Inferior parietal cortex (tissue), 1 donor: ENCODE results near the gene RAI1.

ENCODE experiments used
- DNase-seq: peaks from one replicate; pipeline ENCODE4 v3.0.0-alpha.2; 2016; ENCODE audit errors: extremely low spot score

The RAI1 gene

DNA sequence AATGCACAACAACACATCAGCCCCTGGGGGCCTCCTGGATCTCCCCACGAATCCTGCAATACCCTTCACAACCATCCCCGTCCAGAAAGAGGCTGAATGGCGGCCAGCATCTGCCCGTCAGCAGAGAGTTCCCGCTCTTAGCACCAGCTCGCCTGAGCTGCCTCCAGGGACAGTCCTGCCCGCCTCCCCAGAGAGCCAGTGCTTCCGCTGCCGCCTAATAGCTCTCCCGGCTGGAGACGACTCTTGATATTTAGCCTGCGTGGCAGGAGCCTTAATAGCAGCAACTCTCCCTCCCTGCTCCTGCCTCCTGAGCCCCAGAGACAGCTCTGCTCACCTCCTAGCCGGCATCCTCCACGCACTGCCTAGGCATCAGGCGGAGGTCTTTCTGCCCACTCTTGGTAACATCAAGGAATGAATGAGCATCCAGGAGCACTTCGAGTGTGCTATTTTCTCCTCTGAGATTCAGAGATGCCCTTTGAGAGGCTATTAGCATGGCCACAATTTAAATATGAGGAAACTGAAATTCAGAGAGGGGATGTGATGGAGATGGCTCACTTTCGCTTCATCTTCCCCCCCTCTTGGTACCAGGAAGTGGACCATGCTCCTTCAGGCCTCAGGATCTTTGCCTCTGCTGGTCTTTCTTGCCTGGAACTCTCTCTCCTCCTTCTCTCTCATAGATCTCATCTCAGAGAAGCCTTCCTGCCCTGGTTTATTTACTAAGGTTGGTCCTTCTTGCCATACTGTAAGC lies 67.9 kb downstream of the RAI1 start:
- DNase-seq: no peak

DNA sequence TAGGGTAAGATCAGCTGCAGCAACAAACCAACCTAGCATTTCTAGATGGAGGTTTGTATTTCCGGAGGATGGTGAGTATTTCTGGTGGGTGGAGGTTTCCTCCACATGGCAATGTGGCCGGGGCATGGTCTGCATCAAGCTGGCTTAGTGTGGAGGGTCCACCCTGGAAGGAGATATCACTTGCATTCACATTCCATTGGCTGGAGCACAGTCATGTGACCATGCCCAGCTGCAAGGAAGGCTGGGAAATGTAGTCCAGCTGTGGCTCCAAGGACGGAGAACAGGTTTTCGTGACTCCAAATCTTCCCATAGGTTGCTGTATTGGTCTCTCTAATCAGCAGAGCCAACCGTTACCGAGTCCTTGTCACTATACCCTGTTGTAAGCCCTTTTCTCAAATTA lies 68.7 kb downstream of the RAI1 start:
- peak; percentile 84 for DNase-seq

DNA sequence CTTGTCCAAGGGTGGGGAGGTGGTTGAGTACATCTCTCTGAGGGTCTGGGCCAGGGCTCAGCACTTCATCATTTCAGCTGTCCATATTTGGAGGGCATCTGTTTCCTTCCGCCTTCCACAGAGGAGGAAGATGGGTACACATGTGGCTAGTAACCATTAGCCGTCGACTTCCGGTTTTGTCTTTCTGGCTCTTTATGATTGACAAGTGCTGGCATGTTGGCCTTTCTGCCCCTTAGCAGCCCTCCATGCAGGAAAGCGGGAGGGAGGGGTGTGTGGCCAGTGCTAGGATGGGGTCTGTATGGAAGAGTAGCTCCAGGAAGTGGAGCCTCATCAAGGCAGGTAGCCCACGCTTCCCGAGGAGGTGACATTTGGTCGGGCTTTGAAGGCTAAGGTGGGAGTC lies 69.6 kb downstream of the RAI1 start:
- DNase-seq: no peak

DNA sequence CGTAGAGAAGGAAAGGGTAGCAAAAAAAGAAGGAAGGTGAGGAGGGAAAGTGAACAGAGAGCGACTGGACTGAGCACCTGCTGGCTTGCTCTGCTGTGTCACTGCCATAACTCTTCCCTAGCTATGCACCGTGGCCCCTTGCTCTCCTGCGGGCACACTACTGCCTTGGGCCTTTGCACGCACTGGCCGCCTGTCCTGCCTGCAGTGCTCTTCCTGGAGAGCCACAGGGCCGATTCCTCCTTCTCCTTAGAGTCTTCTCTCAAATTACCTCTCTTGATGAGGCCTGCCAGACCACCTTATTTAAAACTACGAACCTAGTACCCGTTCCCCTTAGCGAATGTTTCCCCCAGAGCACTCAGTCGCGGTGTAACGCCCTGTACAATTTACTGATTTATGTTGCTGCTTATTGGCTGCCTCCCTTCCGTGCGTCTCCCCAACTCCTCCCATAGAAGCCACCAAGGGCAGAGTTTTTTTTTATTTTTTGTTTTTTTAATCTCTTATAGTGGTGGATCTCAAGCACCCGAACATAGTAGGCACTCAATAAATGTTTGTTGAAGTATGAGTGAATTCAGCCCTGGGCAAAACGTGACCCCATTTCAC lies 70.3 kb downstream of the RAI1 start:
- DNase-seq: no peak

DNA sequence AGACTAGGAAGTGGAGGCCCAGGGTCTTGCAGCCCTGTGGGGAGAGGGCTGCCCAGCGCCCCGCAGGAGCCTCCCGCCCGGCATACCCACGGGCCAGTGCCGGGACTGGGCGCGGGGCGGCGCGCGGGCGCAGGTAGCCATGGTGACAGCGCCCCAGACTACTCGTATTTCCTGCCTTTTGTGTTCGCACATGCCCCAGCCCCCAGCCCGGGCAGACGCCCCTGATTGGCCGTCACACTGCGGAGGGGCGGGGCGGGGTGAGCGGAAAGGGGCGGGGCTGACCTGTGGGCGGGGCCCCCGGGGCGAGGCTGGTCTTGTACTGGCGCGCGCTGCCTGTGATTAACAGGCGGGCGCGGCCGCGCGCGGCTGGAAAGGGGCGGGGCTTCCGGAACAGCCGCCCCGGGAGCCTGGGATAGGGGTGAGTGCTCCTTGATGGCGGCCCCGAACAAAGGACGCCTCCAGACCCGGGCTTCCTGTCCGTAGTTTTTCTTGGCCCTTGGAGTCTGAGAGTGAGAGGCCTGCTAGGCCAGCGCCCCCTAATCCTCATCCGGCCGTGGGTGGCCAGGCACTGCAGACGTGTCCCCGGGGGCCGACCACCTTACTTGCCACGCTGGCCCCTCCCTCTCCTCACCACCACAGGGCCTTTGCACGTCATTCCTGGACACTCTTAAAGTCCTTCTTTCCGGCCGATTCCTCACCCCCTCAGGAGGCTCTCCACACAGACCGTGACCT lies 71.0 kb downstream of the RAI1 start:
- peak; percentile 80 for DNase-seq

DNA sequence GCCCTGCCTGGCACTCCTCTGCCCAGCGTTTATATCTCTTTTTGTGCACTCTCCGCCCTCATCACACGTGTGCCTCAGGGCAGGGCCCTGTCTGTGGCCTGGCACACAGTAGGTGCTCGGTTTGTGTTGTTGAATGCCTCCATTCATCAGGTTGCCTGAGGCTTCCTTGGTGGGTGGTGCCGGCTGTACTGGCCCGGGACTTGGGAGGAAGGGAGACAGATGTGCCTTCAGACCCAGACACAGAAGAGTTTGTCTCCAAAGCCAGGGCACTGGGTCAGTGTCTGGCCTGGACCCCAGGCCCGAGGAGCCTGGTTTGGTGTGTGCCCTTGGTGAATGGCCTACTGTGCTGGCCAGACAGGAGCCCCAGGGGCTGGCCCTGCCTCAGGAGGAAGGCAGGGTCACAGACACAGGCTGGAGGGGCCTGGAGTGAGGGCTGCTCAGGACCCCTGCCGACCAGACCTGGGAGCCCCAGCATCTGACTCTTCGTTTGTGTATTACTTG lies 71.6 kb downstream of the RAI1 start:
- DNase-seq: no peak

DNA sequence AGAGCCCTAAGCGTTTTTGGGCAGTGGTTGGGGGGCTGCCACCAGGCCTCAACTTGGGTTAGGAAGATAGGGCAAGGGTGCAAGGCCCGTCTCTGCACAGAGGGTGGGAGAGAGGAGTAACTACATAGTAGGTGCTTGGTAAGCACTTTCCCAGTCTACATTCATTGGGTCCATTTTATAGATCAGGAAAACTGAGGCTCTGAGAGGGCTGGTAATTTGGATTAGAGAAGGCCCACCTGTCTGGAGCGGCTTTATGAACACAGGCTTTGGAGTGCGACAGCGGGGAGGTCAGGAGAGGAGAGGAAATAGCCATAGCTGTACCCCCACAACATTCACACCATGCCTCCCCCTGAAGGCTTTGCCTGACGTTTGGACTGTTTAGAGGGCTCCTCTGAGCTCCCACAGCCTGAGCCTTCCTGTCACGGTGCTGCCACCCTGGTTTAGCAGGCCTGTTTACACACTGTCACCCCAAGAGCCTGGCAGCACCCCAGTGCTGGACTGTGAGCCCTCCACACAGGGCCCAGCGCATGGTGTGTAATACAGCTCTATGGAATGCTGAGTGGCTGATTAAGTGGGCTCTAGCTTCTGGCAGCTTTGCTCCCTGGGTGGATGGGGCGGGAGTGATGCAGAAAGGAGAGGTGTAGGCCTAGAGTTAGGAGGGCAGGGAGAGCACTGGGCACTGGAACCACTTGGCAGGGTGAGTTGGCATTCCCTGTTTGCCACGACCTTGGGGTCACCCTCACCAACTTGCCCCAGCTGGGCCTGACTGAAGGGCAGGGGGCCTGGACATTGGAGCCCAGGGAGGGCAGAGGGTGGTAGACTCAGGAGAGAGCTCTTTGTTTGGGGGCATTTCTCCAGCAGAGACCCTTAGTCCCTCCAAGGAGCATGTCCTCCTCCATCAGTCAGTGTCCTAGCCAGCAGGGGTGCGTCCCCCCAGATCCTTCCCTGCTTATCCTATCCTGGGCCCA lies 73.7 kb downstream of the RAI1 start:
- DNase-seq: no peak

DNA sequence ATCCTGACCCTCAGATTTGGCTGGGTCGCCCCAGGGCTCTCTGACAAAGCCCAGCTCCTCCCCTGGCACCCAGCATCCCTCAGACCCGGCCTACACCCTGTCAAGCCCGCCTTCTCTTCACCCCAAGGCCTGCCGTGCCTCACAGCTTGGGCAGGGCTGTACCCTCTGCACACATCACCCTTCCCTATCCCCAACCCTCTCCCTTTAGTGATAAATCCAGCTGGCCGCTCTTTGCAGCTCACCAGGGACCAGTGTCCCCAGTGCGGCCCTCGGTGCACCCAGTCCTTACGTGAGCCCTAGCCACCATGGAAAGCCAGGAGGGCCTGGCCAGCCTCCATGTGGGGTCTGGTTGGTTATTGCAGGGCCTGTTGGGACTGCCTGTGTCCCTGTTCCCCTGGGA lies 74.5 kb downstream of the RAI1 start:
- DNase-seq: no peak

DNA sequence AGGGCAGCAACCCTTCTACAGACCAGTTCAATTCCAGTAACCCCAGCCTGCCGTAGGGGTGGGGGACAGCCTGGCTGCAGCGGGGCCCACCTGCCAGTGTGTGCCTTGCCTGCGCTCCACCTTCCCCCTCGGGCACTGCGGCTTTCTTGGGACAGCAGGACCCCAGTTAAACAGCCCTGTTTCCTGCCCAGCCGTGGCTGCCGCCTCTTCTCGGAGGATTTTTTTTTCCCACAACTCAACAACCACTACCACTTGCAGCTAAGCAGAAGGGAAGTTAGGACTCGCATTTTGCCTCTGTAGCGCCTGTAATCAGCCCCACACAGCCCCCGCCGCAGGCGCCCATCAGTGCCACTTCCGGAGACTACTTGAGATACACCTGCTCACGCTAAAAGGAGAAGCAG lies 76.1 kb downstream of the RAI1 start:
- no peak for DNase-seq

DNA sequence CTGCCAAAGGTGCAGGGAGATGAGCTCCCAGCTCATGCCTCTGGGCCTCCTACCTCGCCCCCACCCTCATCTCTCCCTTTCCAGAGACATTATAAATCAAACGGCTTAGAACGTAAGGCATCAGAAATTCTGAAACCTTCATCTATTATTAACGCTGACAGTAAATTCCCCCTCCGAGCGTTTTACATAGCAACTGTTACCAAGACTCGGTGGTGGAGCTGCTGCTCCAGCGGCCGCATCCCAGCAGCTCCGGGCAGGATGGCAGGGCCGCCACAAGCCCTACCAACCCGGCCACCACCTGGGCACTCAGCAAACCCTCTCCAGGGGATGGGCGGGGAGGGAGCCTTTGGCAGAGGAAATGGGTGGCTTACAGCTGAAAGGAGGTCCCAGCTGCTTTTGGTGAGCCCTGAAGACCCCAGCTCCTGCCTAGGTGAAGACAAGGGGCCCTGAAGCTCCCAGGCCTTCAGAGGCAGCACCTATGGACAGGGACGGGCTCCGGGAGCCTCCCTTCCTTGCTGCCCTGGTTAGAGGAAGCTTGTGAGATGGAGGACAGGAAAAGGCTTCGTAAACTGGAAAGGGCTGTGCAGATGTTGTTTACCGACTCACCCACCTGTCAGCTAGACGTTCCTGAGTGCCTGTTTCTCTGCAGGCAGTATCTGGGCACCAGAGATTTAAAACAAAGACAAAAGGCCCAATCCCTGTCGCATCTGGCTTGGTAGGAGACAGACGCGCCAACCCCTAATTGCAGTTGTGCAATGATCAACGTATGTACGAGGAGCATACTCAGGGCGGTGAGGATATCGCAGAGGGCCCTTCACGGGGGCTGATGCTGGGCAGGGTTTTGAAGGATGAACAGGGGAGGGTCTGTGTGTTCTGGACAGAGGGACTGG lies 76.9 kb downstream of the RAI1 start:
- no peak for DNase-seq

DNA sequence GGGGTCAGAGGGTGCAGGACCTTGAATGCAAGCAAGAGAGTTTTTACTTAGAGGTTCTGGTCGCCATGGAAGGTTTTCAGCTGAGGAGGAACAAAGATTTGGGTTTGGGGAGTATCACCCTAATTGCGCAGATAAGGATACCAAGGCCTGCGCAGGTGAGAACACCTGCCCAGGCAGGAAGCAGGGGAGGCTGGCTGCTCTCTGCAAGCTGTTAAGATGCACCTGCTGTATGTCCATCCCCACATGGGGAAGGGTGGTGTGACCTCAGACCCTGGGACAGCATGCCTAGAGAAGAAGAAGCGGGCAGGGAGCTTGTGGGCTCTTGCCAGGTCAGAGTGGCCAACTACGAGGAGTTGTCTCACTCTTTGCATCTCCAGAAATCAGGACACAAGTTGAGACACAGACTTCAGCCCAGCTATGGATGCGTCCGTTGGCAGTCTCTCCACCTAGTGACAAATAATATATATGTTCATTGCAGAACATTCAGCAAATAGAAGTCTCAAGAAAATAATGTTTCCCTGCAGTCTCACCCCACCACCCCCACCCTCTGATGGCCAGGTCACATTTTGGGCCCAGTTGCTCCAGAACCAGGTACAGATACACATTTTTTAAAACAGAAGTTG lies 77.8 kb downstream of the RAI1 start:
- DNase-seq: no peak

DNA sequence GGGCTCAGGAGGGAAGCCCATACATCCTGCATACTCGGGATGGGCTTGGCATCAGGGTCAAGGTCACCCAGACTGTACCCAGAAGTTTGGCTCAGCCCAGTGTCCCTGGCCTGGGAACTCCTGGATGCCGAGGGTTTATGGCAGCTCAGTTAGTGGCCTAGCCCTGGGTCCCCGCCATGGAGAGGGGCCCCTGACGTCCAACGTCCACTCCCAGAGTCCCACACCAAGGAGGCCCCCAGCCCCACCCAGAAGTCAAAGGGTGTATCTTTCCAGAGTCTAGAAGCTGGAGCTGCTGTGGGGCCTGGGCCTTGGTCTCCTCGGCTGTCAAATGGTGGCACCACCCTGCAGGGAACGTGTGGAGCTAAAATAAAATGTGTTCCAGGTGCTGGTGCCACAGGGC lies 79.1 kb downstream of the RAI1 start:
- no peak for DNase-seq

DNA sequence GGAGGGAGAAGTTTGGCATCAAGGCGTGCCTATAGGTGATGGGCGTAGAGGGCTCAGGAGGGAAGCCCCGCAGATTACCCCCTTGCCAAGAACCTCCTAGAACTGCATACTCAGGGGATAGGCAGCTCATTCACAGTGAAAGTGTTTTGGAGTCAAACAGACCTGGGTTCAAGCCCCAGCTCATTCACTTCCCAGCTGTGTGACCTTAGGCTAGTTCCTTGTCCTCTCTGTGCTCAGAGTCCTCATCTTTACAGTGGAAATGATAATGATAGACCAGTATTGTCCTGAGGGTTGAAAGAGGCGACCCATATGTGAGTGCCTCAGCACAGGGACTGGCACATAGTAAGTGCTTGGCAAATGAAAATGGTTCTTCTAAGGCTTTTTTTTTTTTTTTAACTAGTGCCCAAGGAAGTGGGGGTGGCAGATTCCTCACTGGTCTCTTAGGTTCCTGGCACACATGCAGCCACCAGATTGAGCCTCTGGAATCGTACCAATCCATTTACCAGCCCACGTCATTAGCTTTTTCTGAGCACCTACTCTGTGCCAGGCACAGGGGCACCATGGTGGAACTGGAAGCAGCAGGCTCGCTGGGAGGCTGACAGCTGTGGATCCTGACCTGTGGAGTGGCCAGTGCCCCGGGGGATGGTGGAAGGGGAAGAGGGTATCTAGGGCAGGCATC lies 79.8 kb downstream of the RAI1 start:
- DNase-seq: no peak

DNA sequence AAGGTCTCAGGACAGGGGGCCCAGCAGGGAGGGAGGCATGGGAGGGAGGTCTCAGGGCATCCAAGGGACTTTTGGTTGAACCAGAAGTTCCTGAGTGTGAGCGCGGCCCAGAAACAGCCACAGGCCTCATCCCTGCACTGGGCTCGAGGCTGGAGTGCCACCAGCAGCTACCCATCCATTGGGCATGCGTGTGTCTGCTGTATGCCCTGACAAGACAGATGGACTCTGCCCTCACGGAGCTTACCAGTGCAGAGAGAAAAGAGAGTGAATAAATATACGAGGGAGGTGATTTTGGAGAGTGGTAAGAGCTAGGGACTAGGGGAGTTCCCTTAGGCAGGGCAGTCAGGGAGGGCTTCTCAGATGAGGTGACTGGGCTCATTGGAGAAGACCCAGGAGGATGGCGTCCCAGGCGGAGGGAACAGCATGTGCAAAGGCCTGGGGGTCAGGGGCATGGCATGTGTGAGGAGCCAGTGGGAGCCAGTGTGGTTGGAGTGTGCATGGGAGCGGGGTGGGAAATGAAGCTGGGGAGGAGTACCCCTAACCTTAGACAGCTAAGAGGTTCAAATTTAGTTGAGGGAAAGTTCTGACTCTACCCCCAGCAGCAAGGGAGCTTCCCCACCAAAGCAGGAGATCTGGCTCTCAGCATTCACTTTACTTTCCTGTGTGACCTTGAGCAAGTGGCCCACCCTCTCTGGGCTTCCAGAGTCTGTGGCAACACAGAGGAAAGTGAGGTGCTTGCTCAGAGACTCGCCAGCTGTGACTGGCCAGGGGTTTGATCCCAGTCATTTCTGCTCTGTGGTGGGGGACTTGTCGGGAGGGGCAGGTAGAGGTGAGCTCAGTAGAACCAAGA lies 80.9 kb downstream of the RAI1 start:
- DNase-seq: no peak

DNA sequence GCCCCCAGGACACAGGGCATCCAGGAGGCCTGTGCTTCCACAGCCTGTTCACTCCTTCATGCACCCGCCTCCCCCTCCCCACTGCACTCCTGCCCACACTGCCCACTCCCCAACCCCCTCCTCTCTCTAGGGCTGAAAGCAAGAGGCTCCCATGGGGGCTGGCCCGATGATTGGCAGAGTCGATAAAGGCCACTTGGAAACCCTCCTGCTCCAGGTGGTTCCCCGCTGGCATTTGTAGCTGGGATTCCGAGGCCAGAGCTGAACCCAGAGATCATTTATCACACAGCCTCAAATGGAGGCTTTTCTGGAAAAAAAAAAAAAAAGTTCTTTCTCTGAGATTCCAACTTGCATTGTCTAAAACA lies 81.5 kb downstream of the RAI1 start:
- no peak for DNase-seq

DNA sequence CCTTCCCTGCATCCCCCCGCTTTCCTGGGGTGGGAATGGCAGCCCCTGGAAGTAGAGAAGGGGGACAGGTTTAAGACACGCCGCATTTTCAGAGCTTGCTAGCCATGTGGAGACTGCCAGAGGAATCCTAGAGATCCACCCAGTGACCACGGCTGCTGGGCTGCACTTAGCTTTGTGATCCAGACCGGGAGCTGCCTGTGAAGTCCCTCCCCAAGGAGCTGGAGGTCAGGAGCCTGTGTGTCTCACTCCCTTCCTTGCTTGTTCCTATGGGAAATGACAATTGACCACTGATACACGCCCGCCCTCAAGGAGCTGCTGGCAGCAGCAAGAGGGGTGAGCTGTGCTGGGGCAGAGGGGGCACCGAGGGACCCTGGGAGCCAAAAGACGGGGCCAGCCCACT lies 81.9 kb downstream of the RAI1 start:
- DNase-seq: no peak

DNA sequence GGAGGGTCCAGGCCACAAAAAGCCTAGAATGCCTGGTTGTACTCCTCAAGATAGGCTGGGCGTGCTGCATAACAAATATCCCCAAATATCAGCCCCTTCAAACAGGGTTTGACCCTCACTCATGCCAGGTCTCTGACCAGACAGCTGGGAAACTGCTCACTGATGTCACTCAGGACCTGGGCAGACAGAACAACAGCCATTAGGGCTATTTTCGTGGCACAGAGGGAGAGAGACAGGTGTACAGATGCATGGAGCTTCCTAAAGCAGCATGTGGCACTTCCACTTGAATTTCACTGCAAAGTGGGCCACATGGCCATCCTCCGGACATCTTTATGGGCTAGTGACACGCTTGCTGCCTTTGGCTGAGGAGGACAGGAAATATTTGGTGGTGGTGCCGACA lies 82.5 kb downstream of the RAI1 start:
- no peak for DNase-seq

DNA sequence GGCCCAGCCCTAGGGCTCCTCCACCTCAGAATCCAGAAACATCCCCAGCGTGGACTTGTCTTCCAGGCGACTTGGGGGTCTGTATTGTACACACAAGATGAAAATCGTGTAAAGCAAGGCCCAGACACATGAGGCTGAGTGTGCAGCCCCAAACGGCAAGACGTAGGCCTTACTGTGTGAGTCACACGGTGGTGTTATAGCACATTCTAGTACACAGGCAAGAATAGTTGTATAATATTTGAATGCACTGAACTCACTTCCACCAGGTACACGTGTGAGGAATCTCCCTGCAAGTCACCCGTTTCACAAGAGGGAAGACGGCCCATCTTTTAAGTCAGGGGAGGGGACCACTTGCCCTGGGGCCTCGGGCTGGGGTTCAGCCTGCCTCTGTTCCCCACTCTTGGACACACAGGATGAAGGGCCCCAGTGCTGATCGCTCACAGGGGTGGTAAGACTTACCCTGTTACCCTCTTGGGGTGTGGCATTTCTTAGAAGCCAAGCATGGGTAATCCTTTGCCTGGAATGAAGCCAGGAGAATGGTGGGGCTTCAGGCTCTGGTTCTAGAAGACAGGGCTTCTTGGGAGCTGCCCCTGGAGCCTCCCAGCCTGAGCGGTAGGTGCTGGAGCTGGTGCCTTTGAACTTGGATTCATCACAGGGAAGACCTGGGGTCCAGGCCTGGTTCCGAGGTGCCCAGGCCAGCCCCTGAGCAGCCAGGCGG lies 84.3 kb downstream of the RAI1 start:
- DNase-seq: no peak
